CD4-positive, alpha-beta memory T cell (primary cell): ENCODE measurements around the gene CDRT15. TPM values are rescaled to one million over a fixed set of nuclear protein-coding genes. Genes with fewer than 3 reads are reported as not detected.

Experiments used
- CTCF ChIA-PET: fragments of 350-600 bp; sonication (Branson Sonifier 250); formaldehyde crosslinking; loops from one replicate; lab custom pipeline; 2021; ENCODE audit warnings: inconsistent platforms; ENCODE audit not compliant: partially characterized antibody; lab: Charles Lee
- POLR2A ChIA-PET: fragments of 350-600 bp; sonication (Branson Sonifier 250); formaldehyde crosslinking; loops from one replicate; lab custom pipeline; 2021; ENCODE audit not compliant: partially characterized antibody; lab: Charles Lee
- DNase-seq, 5 donors: peaks; one replicate each; pipeline versions ENCODE4 v3.0.0 to v3.0.0-alpha.2; 2020 to 2022; ENCODE audit warnings: mixed read lengths in 1 of 5
- H3K27ac ChIP-seq: one replicate; pipeline ENCODE4 v1.7.0; 2013; ENCODE audit warnings: low read depth, low read length
- H3K27me3 ChIP-seq: 2 replicates; pipeline ENCODE4 v1.7.0; 2013; ENCODE audit warnings: mild to moderate bottlenecking, low read length, moderate library complexity; ENCODE audit not compliant: insufficient read depth
- H3K36me3 ChIP-seq: 2 replicates; pipeline ENCODE4 v1.7.0; 2013; ENCODE audit warnings: mild to moderate bottlenecking, low read length, moderate library complexity; ENCODE audit not compliant: insufficient read depth
- H3K4me1 ChIP-seq: 2 replicates; pipeline ENCODE4 v1.7.0; 2013; ENCODE audit warnings: mild to moderate bottlenecking, low read length, moderate library complexity; ENCODE audit not compliant: insufficient read depth
- H3K4me3 ChIP-seq, 2 donors: one replicate each; pipeline ENCODE4 v1.7.0; 2013; ENCODE audit warnings: low read length in 2 of 2, mild to moderate bottlenecking in 1 of 2
- H3K9me3 ChIP-seq, 2 donors: one replicate each; pipeline ENCODE4 v1.7.0; 2013; ENCODE audit warnings: low read length in 2 of 2, control low read depth in 1 of 2; ENCODE audit not compliant: control insufficient read depth in 1 of 2
- H3K27ac Mint-ChIP-seq, 7 donors: one replicate each; pipeline ENCODE4 v1.8.0; 2020 to 2021; ENCODE audit warnings: mixed read lengths in 7 of 7, mild to moderate bottlenecking in 6 of 7, inconsistent platforms in 3 of 7, moderate library complexity in 3 of 7
- H3K27me3 Mint-ChIP-seq, 2 donors: one replicate each; pipeline ENCODE4 v1.8.0; 2020 to 2021; ENCODE audit warnings: mixed read lengths in 2 of 2
- H3K36me3 Mint-ChIP-seq, 2 donors: one replicate each; pipeline ENCODE4 v1.8.0; 2020 to 2021; ENCODE audit warnings: mixed read lengths in 2 of 2, inconsistent platforms in 1 of 2, mild to moderate bottlenecking in 1 of 2
- H3K4me1 Mint-ChIP-seq, 4 donors: one replicate each; pipeline ENCODE4 v1.8.0; 2020 to 2021; ENCODE audit warnings: mixed read lengths in 4 of 4, mild to moderate bottlenecking in 1 of 4
- H3K4me3 Mint-ChIP-seq, 8 donors: one replicate each; pipeline ENCODE4 v1.8.0; 2020 to 2021; ENCODE audit warnings: mixed read lengths in 8 of 8, mild to moderate bottlenecking in 7 of 8, moderate library complexity in 6 of 8, inconsistent platforms in 3 of 8
- H3K9me3 Mint-ChIP-seq, 8 donors: one replicate each; pipeline ENCODE4 v1.8.0; 2020 to 2021; ENCODE audit warnings: mixed read lengths in 8 of 8, mild to moderate bottlenecking in 5 of 8, inconsistent platforms in 3 of 8, moderate library complexity in 1 of 8
- intact Hi-C: fragments of 100-400 bp; cut with micrococcal nuclease; formaldehyde crosslinking; loops from one replicate; pipeline ENCODE4 v1.15.1; 2023
- polyA plus RNA-seq, 2 donors: library from polyadenylated mRNA; unstranded; fragments of 300-500 nt; fragmentation: Illumina TruSeq; gene quantifications; one replicate each; pipeline ENCODE4 v1.2.3, GENCODE V29; 2021
- total RNA-seq, 2 experiments: library from RNA; stranded (reverse); gene quantifications; one replicate each; pipeline ENCODE4 v1.2.3, GENCODE V29; 2021

Gene CDRT15
- total and polyA plus RNA-seq, 4 experiments from 2014 or later, result not detected

DNA sequence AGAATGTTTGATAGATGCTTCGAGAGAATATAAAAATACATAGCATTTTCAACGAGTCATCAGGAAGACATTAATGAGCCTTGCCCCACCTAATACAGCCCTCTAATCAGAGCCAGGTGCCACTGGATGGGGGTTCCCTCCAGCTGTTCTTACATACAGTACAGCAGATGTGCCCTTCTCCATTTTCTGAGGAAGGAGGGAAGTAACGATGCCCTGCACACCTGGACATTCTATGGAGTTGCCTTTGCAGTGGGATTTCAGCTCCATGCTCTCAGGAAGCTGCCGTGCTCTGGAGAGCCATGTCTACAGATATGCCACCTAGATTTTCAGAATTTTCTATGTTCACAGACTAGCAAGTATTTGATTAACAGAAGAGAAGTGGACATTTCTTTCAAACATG lies 36.3 kb downstream of the CDRT15 start:
- no peak for DNase-seq
- H3K27me3 ChIP-seq, result no peaks in the 10 kb centered on the region
- peak overlapping the region; percentile 60 for H3K27ac ChIP-seq
- H3K4me3 ChIP-seq, result peak overlapping the region in 1 of 2 donors; percentile 6
- no peaks in the 10 kb centered on the region for H3K36me3 ChIP-seq
- H3K9me3 ChIP-seq, result no peaks in the 10 kb centered on the region
- ChIA-PET POLR2A (interaction anchor here (1.0 to 8.0 kb wide), 5 partner anchors 56 to 131 kb away, joined by 3 to 144 read pairs (median 6); partner anchors contain the start of genes COX10 and HS3ST3B1), CTCF (interaction anchor here (1.3 to 7.9 kb wide), 3 partner anchors 93 to 102 kb away, joined by 3 to 59 read pairs (median 7); partner anchors contain the start of gene HS3ST3B1)
- H3K36me3 Mint-ChIP-seq, result no peaks in the 10 kb centered on the region
- peaks cover 0 to 2% (median 0%) of the 10 kb centered on the region in 8 donors for H3K9me3 Mint-ChIP-seq
- H3K4me1 Mint-ChIP-seq, result peaks cover 88 to 100% (median 96%) of the 10 kb centered on the region in 4 donors
- H3K4me3 Mint-ChIP-seq, result peak overlapping the region in 7 of 8 donors; percentile 69 to 90 (median 78)
- H3K27me3 Mint-ChIP-seq, result no peaks in the 10 kb centered on the region
- peak overlapping the region; percentile 89 to 98 (median 95) for H3K27ac Mint-ChIP-seq
- intact Hi-C loops, result loop anchor here (2.0 to 10.0 kb wide), 4 partner anchors 228 to 1186 kb away; partner anchors contain the start of gene ELAC2
- peaks cover 100% of the 10 kb centered on the region for H3K4me1 ChIP-seq

DNA sequence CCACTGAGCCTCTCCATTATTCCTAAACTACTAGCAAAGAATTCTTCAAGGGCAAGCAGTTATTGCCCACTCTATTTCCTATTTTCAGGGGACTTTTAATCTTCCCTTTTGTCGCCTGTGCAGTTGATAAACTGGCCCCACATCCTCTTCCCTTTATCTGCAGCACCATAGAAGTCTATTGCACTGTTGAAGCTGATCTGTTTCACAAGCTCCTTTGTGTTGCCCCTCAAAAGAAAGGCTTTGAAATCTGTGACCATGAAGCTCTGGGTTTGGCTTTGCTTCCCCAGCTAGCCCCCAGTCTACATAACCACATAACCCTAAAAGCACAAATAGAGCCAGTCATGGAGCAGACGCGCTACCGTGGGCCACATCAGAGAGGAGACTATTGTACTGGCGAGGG lies 37.1 kb downstream of the CDRT15 start:
- no peaks in the 10 kb centered on the region for H3K9me3 ChIP-seq
- peak overlapping the region; percentile 51 to 91 (median 74) for H3K4me3 Mint-ChIP-seq
- intact Hi-C loops, result no loop called here
- H3K4me1 ChIP-seq, result peaks cover 100% of the 10 kb centered on the region
- ChIA-PET POLR2A (interaction anchor here (1.0 to 8.0 kb wide), 3 partner anchors 56 to 130 kb away, joined by 3 to 144 read pairs (median 6); partner anchors contain the start of genes COX10 and HS3ST3B1), CTCF (interaction anchor here (0.9 to 7.9 kb wide), 5 partner anchors 16 to 110 kb away, joined by 3 to 59 read pairs (median 3); partner anchors contain the start of gene HS3ST3B1)
- peak overlapping the region in 1 of 2 donors; percentile 6 for H3K4me3 ChIP-seq
- H3K27ac Mint-ChIP-seq, result peak overlapping the region; percentile 87 to 97 (median 89)
- H3K27me3 ChIP-seq, result no peaks in the 10 kb centered on the region
- peaks cover 0 to 2% (median 0%) of the 10 kb centered on the region in 8 donors for H3K9me3 Mint-ChIP-seq
- H3K36me3 ChIP-seq, result no peaks in the 10 kb centered on the region
- peak overlapping the region; percentile 20 for H3K27ac ChIP-seq
- H3K36me3 Mint-ChIP-seq, result no peaks in the 10 kb centered on the region
- H3K27me3 Mint-ChIP-seq, result no peaks in the 10 kb centered on the region
- DNase-seq, result no peak
- H3K4me1 Mint-ChIP-seq, result peaks cover 87 to 100% (median 95%) of the 10 kb centered on the region in 4 donors

DNA sequence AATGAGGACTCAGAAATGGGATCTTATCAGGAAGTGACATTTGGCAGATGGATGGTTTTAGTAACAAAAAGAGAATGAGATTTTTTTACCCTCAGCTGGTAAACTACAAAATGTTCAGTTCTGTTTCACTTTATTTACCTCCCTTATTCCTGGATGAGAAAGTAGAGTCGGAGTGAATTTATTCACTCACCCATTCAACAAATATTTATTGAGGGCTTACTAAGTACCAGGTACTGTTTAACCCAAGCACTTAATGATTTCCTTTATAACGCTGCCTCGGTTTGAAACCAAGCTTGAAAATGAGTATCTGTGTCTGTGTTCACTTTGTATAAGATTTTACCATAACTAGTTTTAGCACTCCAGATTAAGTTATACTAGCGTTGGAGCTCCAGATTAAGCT lies 38.1 kb downstream of the CDRT15 start:
- intact Hi-C loops, result no loop called here
- Histone ChIP-seq H3K4me1 (peaks cover 100% of the 10 kb centered on the region), H3K9me3 (no peaks in the 10 kb centered on the region), H3K27ac (peak overlapping the region; percentile 35), H3K27me3 (no peaks in the 10 kb centered on the region), H3K36me3 (no peaks in the 10 kb centered on the region), H3K4me3 (peak overlapping the region in 1 of 2 donors; percentile 12)
- Mint-ChIP-seq H3K4me3 (peak overlapping the region; percentile 14 to 91 (median 77)), H3K36me3 (no peaks in the 10 kb centered on the region), H3K27ac (peak overlapping the region; percentile 87 to 96 (median 92)), H3K27me3 (no peaks in the 10 kb centered on the region), H3K4me1 (peaks cover 80 to 96% (median 89%) of the 10 kb centered on the region in 4 donors), H3K9me3 (peaks cover 0 to 2% (median 0%) of the 10 kb centered on the region in 8 donors)
- ChIA-PET POLR2A (interaction anchor here (1.1 to 8.0 kb wide), 4 partner anchors 10 to 129 kb away, joined by 3 to 144 read pairs (median 4); partner anchors contain the start of genes COX10 and HS3ST3B1), CTCF (interaction anchor here (1.1 to 7.9 kb wide), 6 partner anchors 8 to 600 kb away, joined by 3 to 59 read pairs (median 5); partner anchors contain the start of gene HS3ST3B1)
- no peak for DNase-seq

DNA sequence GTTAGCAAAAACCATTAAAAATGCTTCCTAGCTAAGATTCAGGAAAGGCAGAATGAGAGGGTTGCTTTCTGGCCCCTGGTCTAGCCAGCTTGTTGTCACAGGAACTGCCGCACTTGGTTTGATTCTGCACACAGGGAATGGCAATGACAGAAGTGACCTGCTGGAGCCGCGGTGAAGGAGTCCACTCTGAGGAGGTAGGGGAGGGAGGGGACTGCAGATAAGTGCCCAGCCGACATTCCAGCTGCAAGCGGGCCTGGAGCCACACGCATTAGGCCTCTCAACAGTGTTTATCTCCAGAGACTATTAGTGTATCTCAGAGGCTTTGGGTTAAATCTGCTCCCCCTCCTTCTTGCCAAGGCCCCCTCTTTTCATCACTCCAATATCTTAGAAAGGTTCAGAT lies 38.6 kb downstream of the CDRT15 start:
- POLR2A ChIA-PET, result interaction anchor here (1.1 to 8.0 kb wide), 4 partner anchors 8 to 102 kb away, joined by 3 to 144 read pairs (median 8); partner anchors contain the start of gene HS3ST3B1
- Mint-ChIP-seq H3K4me3 (peak overlapping the region; percentile 67 to 91 (median 77)), H3K9me3 (peaks cover 0 to 2% (median 0%) of the 10 kb centered on the region in 8 donors), H3K4me1 (peaks cover 79 to 95% (median 89%) of the 10 kb centered on the region in 4 donors), H3K27me3 (no peaks in the 10 kb centered on the region), H3K27ac (peak overlapping the region; percentile 87 to 96 (median 92)), H3K36me3 (no peaks in the 10 kb centered on the region)
- H3K4me3 ChIP-seq, result peak overlapping the region in 1 of 2 donors; percentile 12
- no peaks in the 10 kb centered on the region for H3K27me3 ChIP-seq
- DNase-seq, result no peak
- peaks cover 95% of the 10 kb centered on the region for H3K4me1 ChIP-seq
- CTCF ChIA-PET, result interaction anchor here (1.1 to 7.9 kb wide), 6 partner anchors 9 to 600 kb away, joined by 3 to 59 read pairs (median 5); partner anchors contain the start of gene HS3ST3B1
- H3K27ac ChIP-seq, result peak overlapping the region; percentile 35
- intact Hi-C loops, result no loop called here
- no peaks in the 10 kb centered on the region for H3K36me3 ChIP-seq
- H3K9me3 ChIP-seq, result no peaks in the 10 kb centered on the region

GRCh38 chr17:14197586-14197985 lies 39.1 kb downstream of the CDRT15 start:
- POLR2A ChIA-PET, result interaction anchor here (1.1 to 8.0 kb wide), 5 partner anchors 9 to 128 kb away, joined by 3 to 144 read pairs (median 4); partner anchors contain the start of genes COX10 and HS3ST3B1
- peak overlapping the region in 1 of 2 donors; percentile 12 for H3K4me3 ChIP-seq

DNA sequence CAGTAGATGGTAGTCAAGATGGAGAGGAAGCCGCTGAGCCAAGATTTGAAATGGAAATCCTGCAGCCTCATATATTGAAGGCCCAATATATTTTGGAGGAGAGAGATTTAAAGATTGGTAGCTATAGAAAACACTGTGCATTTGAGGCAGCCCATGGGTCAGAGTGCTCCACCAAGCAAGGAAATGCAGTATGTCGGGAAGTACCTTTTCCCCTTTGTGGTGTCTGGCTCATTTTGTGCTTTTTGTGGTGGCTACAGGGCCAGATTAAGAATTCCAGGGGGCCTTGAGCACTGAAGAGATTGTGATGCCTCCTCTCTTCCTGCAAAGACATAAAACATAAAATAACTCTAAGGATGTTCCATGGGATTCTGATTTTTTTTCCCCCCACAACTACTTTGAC lies 39.6 kb downstream of the CDRT15 start:
- H3K9me3 Mint-ChIP-seq, result peaks cover 0 to 2% (median 0%) of the 10 kb centered on the region in 8 donors
- peak overlapping the region; percentile 67 to 91 (median 78) for H3K4me3 Mint-ChIP-seq
- no peak for DNase-seq
- POLR2A ChIA-PET, result interaction anchor here (1.1 to 8.0 kb wide), 6 partner anchors 9 to 128 kb away, joined by 3 to 144 read pairs (median 4); partner anchors contain the start of genes COX10 and HS3ST3B1
- H3K36me3 ChIP-seq, result no peaks in the 10 kb centered on the region
- no peaks in the 10 kb centered on the region for H3K27me3 Mint-ChIP-seq
- intact Hi-C loops, result loop anchor here (1.0 kb wide), 1 partner anchor 9 kb away; no protein-coding TSS in a partner anchor
- peaks cover 76 to 95% (median 85%) of the 10 kb centered on the region in 4 donors for H3K4me1 Mint-ChIP-seq
- no peak overlapping the region for H3K4me3 ChIP-seq
- no peaks in the 10 kb centered on the region for H3K27me3 ChIP-seq
- peak overlapping the region; percentile 87 to 96 (median 92) for H3K27ac Mint-ChIP-seq
- H3K9me3 ChIP-seq, result no peaks in the 10 kb centered on the region
- peak overlapping the region; percentile 35 for H3K27ac ChIP-seq
- no peaks in the 10 kb centered on the region for H3K36me3 Mint-ChIP-seq
- CTCF ChIA-PET, result interaction anchor here (0.7 to 7.9 kb wide), 6 partner anchors 10 to 232 kb away, joined by 3 to 59 read pairs (median 5); partner anchors contain the start of gene HS3ST3B1
- H3K4me1 ChIP-seq, result peaks cover 90% of the 10 kb centered on the region

More at GRCh38 chr17:14197586-14197985, 39.1 kb downstream of the CDRT15 start:
- CTCF ChIA-PET, result interaction anchor here (1.4 to 7.9 kb wide), 4 partner anchors 9 to 105 kb away, joined by 3 to 59 read pairs (median 12); partner anchors contain the start of gene HS3ST3B1
- peak overlapping the region; percentile 87 to 96 (median 92) for H3K27ac Mint-ChIP-seq
- DNase-seq, result peak in 4 of 5 donors; percentile 51 to 63 (median 54)
- Histone ChIP-seq H3K4me1 (peaks cover 90% of the 10 kb centered on the region), H3K36me3 (no peaks in the 10 kb centered on the region), H3K9me3 (no peaks in the 10 kb centered on the region), H3K27me3 (no peaks in the 10 kb centered on the region), H3K27ac (peak overlapping the region; percentile 35)
- H3K36me3 Mint-ChIP-seq, result no peaks in the 10 kb centered on the region
- intact Hi-C loops, result loop anchor here (1.0 kb wide), 1 partner anchor 9 kb away; no protein-coding TSS in a partner anchor
- peak overlapping the region; percentile 72 to 91 (median 78) for H3K4me3 Mint-ChIP-seq
- peaks cover 77 to 95% (median 87%) of the 10 kb centered on the region in 4 donors for H3K4me1 Mint-ChIP-seq
- H3K27me3 Mint-ChIP-seq, result no peaks in the 10 kb centered on the region
- peaks cover 0 to 2% (median 0%) of the 10 kb centered on the region in 8 donors for H3K9me3 Mint-ChIP-seq
